HG03558 (cell line): ENCODE results near the gene TTC39A.
"Not testable (repeated sequence)": the region's sequence is repeated elsewhere in the genome, so short reads cannot be mapped to it uniquely, and the experiment has no call there.

Experiments used
- ATAC-seq: cut with Tn5 transposase; IDR thresholded peaks from one replicate; pipeline ENCODE4 v1.9.1; 2021; ENCODE audit warnings: moderate number of reproducible peaks; ENCODE audit not compliant: unreplicated experiment; ENCODE audit errors: extremely low read depth

The TTC39A gene

GRCh38 chr1:51280321-51280978 is 49.9 kb downstream of the TTC39A start:
- ATAC-seq: no peak

- ATAC-seq: no peak
Measured at GRCh38 chr1:51276286-51276685, 54.1 kb downstream of the TTC39A start.

- ATAC-seq: no peak
Measured at GRCh38 chr1:51274676-51275075, 55.7 kb downstream of the TTC39A start.

- no peak for ATAC-seq
Measured at GRCh38 chr1:51272916-51273315, 57.4 kb downstream of the TTC39A start.

- no peak for ATAC-seq
Measured at GRCh38 chr1:51270751-51271150, 59.6 kb downstream of the TTC39A start.

- ATAC-seq: no peak
Measured at GRCh38 chr1:51268634-51269033, 61.7 kb downstream of the TTC39A start.

- ATAC-seq: no peak
Measured at GRCh38 chr1:51266791-51267190, 63.6 kb downstream of the TTC39A start.

GRCh38 chr1:51266181-51266580 is 64.2 kb downstream of the TTC39A start:
- ATAC-seq: no peak

- ATAC-seq: no peak
Measured at GRCh38 chr1:51265618-51266017, 64.7 kb downstream of the TTC39A start.

GRCh38 chr1:51264451-51264850 is 65.9 kb downstream of the TTC39A start:
- no peak for ATAC-seq

GRCh38 chr1:51263147-51263877 is 67.0 kb downstream of the TTC39A start:
- ATAC-seq: no peak

- no peak for ATAC-seq
Measured at GRCh38 chr1:51255331-51255730, 75.0 kb downstream of the TTC39A start.

GRCh38 chr1:51253691-51254090 is 76.7 kb downstream of the TTC39A start:
- ATAC-seq: no peak

GRCh38 chr1:51252366-51252765 is 78.0 kb downstream of the TTC39A start:
- no peak for ATAC-seq

GRCh38 chr1:51251165-51251564 is 79.2 kb downstream of the TTC39A start:
- not testable (repeated sequence) for ATAC-seq

- ATAC-seq: not testable (repeated sequence)
Measured at GRCh38 chr1:51250729-51251128, 79.6 kb downstream of the TTC39A start.

GRCh38 chr1:51249445-51249844 is 80.9 kb downstream of the TTC39A start:
- ATAC-seq: no peak

- no peak for ATAC-seq
Measured at GRCh38 chr1:51247499-51247898, 82.9 kb downstream of the TTC39A start.

- ATAC-seq: peak; percentile 58
Measured at GRCh38 chr1:51247022-51247421, 83.3 kb downstream of the TTC39A start.

GRCh38 chr1:51242546-51242945 is 87.8 kb downstream of the TTC39A start:
- no peak for ATAC-seq

- no peak for ATAC-seq
Measured at GRCh38 chr1:51241119-51241518, 89.2 kb downstream of the TTC39A start.

- ATAC-seq: no peak
Measured at GRCh38 chr1:51240084-51240483, 90.3 kb downstream of the TTC39A start.
